Upper lobe of left lung (tissue), 4 donors: ENCODE results near the gene CD200R1L.
A peak's percentile ranks its signal among the peaks of the same experiment; 100 is the strongest.

Experiments used
- CTCF ChIP-seq, 6 experiments: fragments of 450-650 bp in 4 of 6; fragments of 200-600 bp in 2 of 6; sonication (generic) in 2 of 6; IDR thresholded peaks; one replicate each; pipeline ENCODE4 v1.5.1; 2016 to 2019; ENCODE audit warnings: antibody characterized with exemption in 6 of 6
- EP300 ChIP-seq, 4 donors: sonication (generic); formaldehyde crosslinking; IDR thresholded peaks; one replicate each; pipeline ENCODE4 v1.5.1; 2017; ENCODE audit warnings: antibody characterized with exemption in 4 of 4, control low read depth in 2 of 4
- POLR2A ChIP-seq, 4 donors: fragments of 450-650 bp; IDR thresholded peaks; one replicate each; pipeline ENCODE4 v1.5.1; 2016 to 2017; ENCODE audit warnings: antibody characterized with exemption in 4 of 4, mild to moderate bottlenecking in 2 of 4
- POLR2AphosphoS5 ChIP-seq, 2 donors: sonication (generic); formaldehyde crosslinking; IDR thresholded peaks; one replicate each; pipeline ENCODE4 v1.5.1; 2017; ENCODE audit warnings: antibody characterized with exemption in 2 of 2

- TF ChIP-seq CTCF (IDR thresholded peaks at IDR 0.05) (peak in 3 of 6 experiments; percentile 23 to 42 (median 37)), POLR2A (IDR thresholded peaks at IDR 0.05) (no peak), POLR2AphosphoS5 (IDR thresholded peaks at IDR 0.05) (no peak), EP300 (IDR thresholded peaks at IDR 0.05) (no peak)
Observed at GRCh38 chr3:112814266-112814665, 32.4 kb downstream of the CD200R1L start.
